ENCODE results near the gene SLC8A1. TPM values are rescaled to one million over a fixed set of nuclear protein-coding genes. Genes with fewer than 3 reads are reported as not detected.

SLC8A1 gene
- total RNA-seq, 1 experiment from 2014 or later: 11.1 TPM

DNA sequence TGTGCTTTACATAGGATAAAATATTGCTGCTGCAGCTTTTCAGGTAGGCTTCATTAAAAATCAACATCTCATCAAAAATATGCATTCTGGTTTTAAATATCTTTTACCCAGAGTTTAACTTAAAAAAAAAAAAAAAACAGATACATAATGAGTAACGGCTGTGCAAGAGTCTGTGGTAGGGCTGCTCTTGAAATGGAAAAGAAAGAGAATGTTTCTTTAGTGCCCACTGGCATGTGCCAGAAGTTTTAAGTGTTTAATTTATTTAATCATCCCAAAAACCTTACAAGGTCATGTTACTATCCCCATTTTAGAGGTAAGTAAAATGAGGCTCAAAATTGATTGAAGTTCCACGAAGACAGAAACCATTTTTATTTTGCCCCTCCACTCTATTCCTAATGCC, 92.1 kb downstream of the SLC8A1 start:
- Histone ChIP-seq H3K4me3 (no peak overlapping the region), H3K36me3 (no peaks in the 10 kb centered on the region), H3K9me3 (no peaks in the 10 kb centered on the region), H3K27me3 (no peaks in the 10 kb centered on the region)
- no peak for DNase-seq

DNA sequence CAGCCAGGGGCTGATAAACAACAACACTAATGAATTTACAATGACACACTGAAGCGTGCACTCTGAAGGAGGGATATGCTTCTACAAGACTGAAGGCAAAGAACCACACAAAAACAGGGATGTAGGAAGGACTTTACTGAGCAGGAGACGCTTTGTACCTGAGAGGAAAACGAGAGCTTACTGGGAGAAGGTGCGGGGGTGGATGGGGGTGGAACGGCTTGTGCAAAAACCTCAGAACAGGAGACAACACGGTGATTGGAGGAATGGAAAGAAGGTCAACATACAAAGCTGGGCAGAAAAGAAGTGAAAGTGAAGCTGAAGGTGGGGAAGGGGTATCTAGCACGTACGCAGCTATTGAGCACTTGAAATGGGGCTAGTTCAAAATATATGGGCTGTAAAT, 93.1 kb downstream of the SLC8A1 start:
- Histone ChIP-seq H3K4me3 (no peak overlapping the region), H3K36me3 (no peaks in the 10 kb centered on the region), H3K9me3 (no peaks in the 10 kb centered on the region), H3K27me3 (no peaks in the 10 kb centered on the region)
- no peak for DNase-seq

DNA sequence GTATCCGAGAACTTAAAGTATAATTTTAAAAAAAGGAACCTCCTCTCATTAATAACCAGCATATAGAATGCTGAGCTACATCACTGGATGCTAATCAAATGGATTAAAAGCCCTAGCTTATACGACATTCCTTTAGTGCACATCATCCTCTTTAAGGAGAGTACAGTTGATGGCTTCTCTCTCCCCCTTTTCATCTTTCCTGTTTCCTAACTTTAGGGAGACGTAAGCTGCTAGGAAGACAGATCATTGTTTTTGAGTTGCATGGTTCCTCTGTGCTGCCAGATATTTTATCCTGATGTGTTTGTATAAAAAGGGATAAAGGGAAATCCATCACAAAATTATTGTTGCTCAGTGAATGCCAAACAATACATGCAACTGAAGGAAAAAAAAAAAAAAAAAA, 94.2 kb downstream of the SLC8A1 start:
- no peaks in the 10 kb centered on the region for H3K9me3 ChIP-seq
- H3K4me3 ChIP-seq: no peak overlapping the region
- no peaks in the 10 kb centered on the region for H3K36me3 ChIP-seq
- no peak for DNase-seq
- no peaks in the 10 kb centered on the region for H3K27me3 ChIP-seq

DNA sequence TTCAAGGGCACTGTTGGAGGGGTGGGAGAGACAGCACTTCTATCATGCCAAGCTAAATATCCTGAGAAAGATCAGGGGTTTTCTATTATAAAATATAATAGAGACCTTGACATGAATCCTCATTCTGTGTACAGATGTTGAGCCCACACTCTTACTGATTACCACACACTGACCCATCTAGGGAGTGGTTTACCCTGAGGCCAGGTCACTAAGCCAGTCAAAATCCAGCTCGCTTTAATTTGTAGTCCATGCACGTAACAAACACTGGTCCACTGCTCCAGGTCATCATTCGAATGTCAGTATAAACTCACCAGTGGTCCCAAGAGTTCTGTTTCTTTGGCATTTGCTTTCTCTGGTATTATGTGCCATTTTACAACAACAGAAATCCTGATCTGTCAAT, 96.4 kb downstream of the SLC8A1 start:
- DNase-seq: no peak
- no peak overlapping the region for H3K4me3 ChIP-seq
- H3K27me3 ChIP-seq: no peaks in the 10 kb centered on the region
- H3K9me3 ChIP-seq: no peaks in the 10 kb centered on the region
- no peaks in the 10 kb centered on the region for H3K36me3 ChIP-seq

DNA sequence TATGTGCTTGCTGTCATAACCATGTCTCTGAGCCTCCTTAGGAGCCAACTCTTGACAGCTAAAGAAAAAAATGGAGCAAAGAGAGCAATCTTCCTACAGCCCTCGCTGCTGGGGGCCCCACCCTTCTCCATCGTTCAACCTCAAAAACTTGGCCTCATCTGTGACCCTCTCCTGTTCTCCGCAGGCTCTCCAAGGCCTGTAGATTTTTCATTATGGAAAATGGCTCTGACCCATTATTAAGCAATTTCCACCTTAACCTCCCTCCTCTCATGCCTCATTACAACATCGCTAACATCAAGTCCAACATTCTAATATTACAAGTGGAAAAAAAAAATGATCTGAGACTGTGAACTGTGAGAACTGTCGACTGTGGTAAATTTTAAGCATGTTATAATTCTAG, 98.7 kb downstream of the SLC8A1 start:
- Histone ChIP-seq H3K36me3 (no peaks in the 10 kb centered on the region), H3K27me3 (no peaks in the 10 kb centered on the region), H3K9me3 (no peaks in the 10 kb centered on the region), H3K4me3 (no peak overlapping the region)
- DNase-seq: no peak

DNA sequence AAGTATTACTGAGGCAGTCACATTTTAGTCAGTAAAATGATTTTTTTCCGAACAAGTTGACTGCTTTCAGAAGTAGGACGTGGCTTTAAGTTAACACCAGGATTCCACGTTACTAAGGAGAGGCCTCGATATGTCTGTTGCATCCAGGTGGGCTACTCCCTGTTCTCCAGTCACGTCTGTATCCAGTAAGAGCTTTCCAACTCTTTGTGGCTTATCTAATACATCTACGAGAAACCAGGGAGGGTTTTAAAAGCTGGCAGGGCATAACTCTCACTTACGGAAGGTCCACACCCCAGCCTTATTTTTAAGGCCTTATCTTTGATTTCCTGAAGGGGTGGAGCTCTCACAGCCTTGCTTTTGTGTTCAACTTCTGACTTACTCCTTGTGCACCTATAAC, 99.2 kb downstream of the SLC8A1 start:
- Histone ChIP-seq H3K4me3 (no peak overlapping the region), H3K27me3 (no peaks in the 10 kb centered on the region), H3K9me3 (no peaks in the 10 kb centered on the region), H3K36me3 (no peaks in the 10 kb centered on the region)
- DNase-seq: no peak

DNA sequence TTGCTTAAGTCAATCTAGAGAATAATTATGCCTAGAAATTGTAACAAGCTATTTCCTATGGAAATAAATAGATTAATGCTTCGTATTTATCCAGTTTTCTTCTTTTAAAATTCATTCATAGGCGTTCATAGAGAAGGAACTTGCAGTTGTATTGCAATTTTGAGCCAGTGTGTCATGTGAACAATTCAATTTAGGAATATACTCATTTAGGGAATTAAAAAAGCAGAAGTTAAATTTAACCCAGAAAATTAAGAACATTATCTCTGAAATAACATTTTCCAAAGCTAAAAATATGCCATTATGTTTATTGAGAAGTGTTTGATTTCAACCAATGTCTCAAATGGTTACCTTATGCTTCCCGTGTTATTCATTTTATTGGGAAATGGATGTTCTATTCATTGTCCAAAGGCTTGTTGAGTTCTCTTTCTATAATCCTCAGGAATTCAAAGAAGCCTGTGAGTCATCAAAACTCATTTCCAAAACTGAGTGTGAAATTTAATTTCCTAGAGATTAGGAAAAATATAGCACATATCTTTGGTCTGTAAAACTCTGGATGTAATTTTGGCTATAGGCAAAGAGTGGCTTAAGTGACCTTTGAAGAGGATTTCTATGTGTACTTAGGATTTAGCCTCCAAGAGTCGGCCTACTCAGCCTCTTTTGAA, 99.7 kb downstream of the SLC8A1 start:
- DNase-seq: no peak
- H3K36me3 ChIP-seq: no peaks in the 10 kb centered on the region
- H3K27me3 ChIP-seq: no peaks in the 10 kb centered on the region
- no peak overlapping the region for H3K4me3 ChIP-seq
- no peaks in the 10 kb centered on the region for H3K9me3 ChIP-seq

DNA sequence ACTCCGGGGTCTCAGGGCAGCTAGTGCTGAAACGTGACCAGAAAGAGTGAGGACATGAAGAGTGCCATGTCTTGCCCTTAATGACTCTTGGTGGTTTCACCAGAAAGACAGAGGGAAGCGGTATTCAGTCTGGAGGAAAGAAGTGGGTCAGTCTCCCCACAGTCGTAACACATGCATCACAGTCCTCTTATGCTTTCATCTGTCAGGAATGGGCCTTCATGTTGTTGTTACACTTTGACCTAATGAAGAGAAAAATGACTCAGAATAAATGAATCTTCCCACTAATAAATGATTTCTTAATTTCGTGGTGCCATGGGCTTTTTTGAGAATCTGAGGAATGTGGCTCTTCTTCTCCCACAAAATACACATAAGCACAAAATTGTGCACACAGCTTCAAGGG, 103.2 kb downstream of the SLC8A1 start:
- no peak for DNase-seq
- H3K36me3 ChIP-seq: no peaks in the 10 kb centered on the region
- H3K4me3 ChIP-seq: no peak overlapping the region
- no peaks in the 10 kb centered on the region for H3K27me3 ChIP-seq
- H3K9me3 ChIP-seq: no peaks in the 10 kb centered on the region

DNA sequence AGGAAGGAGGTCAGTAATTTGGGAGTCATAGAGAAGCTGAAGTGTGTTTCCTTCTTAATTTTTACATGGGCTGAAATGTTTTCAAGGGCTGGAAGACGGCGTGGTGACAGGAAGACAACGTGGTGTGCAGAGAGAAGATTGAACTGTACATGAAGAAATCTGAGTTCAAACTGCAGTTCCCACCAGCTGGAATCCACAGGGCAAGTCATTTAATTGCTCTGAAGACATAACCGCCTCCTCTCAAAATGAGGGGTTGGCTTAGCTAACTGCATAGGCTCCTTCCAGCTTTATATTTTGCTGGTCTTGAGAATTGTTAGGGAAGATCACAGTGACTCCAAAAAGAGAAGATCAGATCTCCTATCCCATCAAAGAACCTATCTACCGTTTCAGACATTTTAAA, 103.9 kb downstream of the SLC8A1 start:
- DNase-seq: no peak
- no peak overlapping the region for H3K4me3 ChIP-seq
- H3K27me3 ChIP-seq: no peaks in the 10 kb centered on the region
- H3K9me3 ChIP-seq: no peaks in the 10 kb centered on the region
- no peaks in the 10 kb centered on the region for H3K36me3 ChIP-seq

DNA sequence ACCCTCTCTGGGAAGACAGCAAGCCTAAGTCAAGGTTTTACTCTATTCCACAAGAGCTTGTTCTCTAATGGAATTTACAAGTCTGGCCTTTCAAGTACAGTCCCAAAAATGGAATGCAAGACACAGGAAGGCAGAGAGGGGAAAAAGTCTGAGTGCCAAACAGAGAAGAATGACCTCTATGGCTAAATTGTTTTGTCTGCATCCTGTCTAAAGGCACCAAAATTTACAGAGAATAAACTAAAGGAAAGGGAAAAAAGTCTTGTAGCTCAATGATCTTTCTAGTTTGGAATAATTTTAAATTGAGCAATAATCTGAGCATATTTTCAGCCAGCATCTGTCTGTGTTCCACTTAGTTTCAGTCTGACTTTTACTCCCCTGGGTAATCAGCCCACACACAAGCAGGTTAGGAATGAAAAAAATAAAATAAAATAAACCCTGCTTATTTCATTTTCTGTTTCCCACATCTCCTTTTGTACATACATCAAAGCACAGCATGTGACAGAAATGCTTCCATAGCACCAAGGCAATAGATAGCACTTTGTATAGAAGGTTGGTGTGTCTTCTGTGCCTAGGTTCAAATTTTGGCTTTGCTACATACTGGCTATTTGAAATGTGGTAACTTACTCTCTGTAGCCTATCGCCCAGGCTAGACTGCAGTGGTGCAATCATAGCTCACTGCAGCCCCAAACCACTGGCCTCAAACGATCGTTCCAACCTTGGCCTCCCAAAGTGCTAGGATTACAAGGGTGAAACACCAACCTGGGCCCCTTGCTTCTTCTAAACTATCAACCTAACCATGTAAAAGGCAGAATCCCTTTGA, 105.1 kb downstream of the SLC8A1 start:
- DNase-seq: no peak
- H3K9me3 ChIP-seq: no peaks in the 10 kb centered on the region
- H3K27me3 ChIP-seq: no peaks in the 10 kb centered on the region
- H3K36me3 ChIP-seq: no peaks in the 10 kb centered on the region
- H3K4me3 ChIP-seq: no peak overlapping the region

DNA sequence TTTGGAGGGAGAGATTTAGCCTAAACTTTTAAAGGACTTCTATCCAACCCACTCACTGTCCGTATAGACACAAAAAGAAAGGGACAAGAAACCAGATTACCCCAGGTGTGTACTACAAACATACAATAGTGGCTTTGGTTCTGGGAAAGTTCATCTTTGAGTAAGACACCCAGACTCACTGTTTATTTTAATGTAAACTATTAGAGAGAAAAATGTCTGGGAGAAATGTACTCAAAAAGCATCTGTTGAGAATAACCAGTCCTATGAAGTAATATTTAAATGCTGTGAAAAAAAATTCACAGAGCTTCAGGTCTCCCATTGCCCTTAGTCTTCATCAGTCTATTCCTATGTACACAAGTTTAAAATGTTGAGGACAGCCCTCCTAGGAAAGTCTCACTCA, 107.5 kb downstream of the SLC8A1 start:
- Histone ChIP-seq H3K9me3 (no peaks in the 10 kb centered on the region), H3K4me3 (no peak overlapping the region), H3K27me3 (no peaks in the 10 kb centered on the region), H3K36me3 (no peaks in the 10 kb centered on the region)
- no peak for DNase-seq

DNA sequence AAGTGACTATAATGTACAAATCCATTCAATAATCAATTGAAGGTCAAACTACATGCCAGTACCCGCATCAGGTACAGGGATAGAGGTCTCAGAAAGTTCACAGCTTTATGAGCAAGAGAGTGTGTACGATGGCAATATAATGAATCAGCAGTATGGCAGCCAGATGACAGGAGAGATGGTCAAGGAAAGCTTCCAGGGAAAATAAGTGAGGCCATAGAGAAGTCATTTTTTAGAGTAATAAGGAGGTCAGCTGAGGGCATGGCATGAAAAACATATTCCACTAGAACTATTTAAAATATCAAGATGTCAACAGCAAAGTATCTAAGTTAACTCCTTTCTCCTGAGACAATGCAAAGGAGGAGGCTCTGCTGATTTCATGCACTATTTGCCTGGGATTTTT, 108.0 kb downstream of the SLC8A1 start:
- no peaks in the 10 kb centered on the region for H3K36me3 ChIP-seq

DNA sequence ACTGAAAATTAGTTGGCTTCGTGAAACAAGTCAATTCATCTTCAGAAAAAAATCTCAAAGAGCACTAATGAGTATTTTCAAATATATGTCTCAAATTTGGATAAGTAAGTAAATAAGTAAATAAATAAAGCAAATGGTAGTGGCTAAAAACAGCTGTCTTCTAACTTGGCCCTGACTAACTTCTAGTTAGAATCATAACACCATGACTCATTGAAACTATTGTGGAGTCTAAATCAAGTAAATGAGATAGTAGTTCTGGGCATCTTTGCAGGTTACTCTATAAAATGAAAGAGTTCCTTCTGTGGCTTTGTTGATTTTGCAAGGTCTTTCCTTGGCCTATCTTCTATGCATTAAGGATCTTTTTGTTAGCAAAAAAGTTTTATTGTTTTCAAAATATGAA, 110.7 kb downstream of the SLC8A1 start:
- DNase-seq: no peak
- Histone ChIP-seq H3K27me3 (no peaks in the 10 kb centered on the region), H3K9me3 (no peaks in the 10 kb centered on the region), H3K36me3 (no peaks in the 10 kb centered on the region), H3K4me3 (no peak overlapping the region)

More for the DNA sequence above, 108.0 kb downstream of the SLC8A1 start:
- Histone ChIP-seq H3K9me3 (no peaks in the 10 kb centered on the region), H3K27me3 (no peaks in the 10 kb centered on the region), H3K4me3 (no peak overlapping the region)
- peak; percentile 46 for DNase-seq

DNA sequence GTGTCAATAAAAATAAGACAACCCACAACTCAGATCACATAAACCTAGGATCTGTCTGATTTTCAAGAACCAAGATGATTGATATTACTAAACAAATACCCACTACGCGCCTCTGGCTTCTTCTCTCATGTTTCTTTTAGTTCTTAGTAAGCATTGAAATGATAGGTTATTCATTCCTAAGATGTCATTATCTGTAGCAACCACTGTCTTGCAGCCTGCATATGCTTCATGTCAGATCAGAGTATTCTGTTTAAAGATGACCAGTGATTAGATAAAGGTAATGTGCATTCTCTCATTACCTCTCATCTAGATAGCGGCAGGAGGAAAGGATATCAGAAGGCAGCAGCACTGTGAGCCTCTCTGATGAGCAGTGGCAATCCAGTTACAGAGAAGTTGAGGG, 112.9 kb downstream of the SLC8A1 start:
- Histone ChIP-seq H3K27me3 (no peaks in the 10 kb centered on the region), H3K4me3 (no peak overlapping the region), H3K36me3 (no peaks in the 10 kb centered on the region), H3K9me3 (no peaks in the 10 kb centered on the region)
- DNase-seq: no peak

DNA sequence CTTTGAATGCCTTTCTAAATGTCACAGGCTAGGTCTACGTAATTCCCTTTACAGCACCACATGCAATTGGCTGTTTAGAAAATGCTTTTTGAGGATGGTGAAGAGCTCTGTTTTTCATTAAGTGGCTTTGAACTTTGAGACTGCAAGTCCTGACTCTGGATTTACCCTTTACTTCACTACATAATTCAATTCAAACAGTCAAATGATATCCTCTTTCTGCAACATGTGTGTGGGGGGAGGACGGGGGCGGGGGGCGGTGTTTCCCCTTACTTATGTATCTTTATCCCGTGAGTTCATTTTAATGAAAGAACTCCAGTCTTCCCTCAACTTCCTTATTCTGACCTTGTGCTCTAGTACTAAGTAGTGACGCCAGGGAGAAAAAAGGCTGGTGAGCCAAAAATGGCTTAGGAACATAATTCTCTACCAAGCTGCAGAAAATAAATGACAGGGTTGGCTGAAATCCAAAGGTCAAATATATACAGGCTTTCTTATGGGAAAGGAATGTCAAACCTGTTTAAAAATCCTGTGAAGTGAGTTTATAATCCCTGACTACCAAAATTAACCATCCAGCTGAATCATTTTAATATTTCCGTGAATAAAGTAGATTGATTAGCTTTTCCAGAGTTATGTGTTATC, 119.6 kb downstream of the SLC8A1 start:
- Histone ChIP-seq H3K4me3 (no peak overlapping the region), H3K9me3 (no peaks in the 10 kb centered on the region), H3K27me3 (no peaks in the 10 kb centered on the region), H3K36me3 (no peaks in the 10 kb centered on the region)
- peak; percentile 56 for DNase-seq

DNA sequence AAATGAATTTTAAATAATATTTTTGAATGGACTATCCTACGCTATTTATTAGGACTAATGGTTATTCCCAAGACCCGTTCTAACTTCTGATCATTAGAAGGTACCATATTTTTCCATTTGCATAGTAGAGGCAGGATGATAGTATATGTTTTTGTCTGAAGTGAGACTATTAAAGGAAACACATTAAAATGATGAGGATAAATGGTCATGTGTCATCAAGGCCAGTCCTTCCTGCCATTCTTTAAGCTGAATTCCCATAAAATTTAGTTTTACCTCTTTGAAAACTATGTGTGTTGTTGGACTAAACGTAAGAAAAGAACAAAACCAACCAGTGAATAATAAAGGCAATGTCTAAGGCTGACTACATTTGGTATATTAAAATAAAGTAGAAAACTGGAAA, 121.8 kb downstream of the SLC8A1 start:
- no peak for DNase-seq
- H3K9me3 ChIP-seq: no peaks in the 10 kb centered on the region
- no peak overlapping the region for H3K4me3 ChIP-seq
- H3K36me3 ChIP-seq: no peaks in the 10 kb centered on the region
- no peaks in the 10 kb centered on the region for H3K27me3 ChIP-seq

DNA sequence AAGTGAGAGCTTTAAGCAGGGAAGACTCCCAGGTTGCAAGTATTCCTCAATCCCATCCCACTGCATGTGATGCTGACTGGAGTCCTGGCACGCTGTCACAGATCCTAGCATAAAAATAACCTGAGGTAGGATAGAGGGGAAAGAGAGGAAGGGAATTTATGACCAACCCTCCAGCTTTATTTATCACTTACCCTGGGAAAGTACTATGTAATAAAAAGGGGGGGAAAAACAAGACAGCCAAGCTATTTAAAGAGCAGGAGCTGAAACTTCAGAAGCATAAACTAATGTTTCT, 122.2 kb downstream of the SLC8A1 start:
- H3K9me3 ChIP-seq: no peaks in the 10 kb centered on the region
- H3K36me3 ChIP-seq: no peaks in the 10 kb centered on the region
- H3K27me3 ChIP-seq: no peaks in the 10 kb centered on the region
- no peak overlapping the region for H3K4me3 ChIP-seq
- no peak for DNase-seq

DNA sequence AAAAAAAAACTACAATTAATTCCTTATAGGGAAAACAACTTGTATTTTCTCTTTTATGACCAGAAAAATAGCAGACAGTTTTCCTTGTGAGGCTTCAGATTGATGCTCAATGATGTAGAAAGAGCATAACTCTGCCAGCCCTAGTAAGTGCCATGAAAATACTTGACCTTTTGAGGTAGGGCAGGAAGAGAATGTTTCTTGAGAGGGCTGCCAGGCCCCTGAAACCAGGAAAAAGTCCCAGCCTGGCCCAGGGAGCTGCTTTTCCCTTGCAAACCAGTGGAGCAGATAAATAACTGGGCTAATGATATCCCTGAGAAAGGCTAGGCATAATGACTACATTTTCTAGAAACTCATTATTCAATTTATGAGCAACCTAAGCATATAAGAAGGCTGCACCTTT, 126.8 kb downstream of the SLC8A1 start:
- Histone ChIP-seq H3K4me3 (no peak overlapping the region), H3K9me3 (no peaks in the 10 kb centered on the region), H3K36me3 (no peaks in the 10 kb centered on the region), H3K27me3 (no peaks in the 10 kb centered on the region)
- DNase-seq: no peak
